Lower leg skin (tissue), 3 donors: ENCODE results near the gene JPH2.

Experiments used
- CTCF ChIP-seq, 3 donors: fragments of 450-650 bp; IDR thresholded peaks; one replicate each; pipeline ENCODE4 v1.5.1; 2016; ENCODE audit warnings: antibody characterized with exemption in 3 of 3, mild to moderate bottlenecking in 3 of 3, moderate library complexity in 2 of 3
- POLR2A ChIP-seq, 2 donors: fragments of 450-650 bp; IDR thresholded peaks; one replicate each; pipeline ENCODE4 v1.6.1; 2016 to 2017; ENCODE audit warnings: antibody characterized with exemption in 2 of 2, mild to moderate bottlenecking in 1 of 2, moderate library complexity in 1 of 2

- TF ChIP-seq CTCF (IDR thresholded peaks at IDR 0.05) (no peak), POLR2A (IDR thresholded peaks at IDR 0.05) (no peak)
These were observed 112.5 kb downstream of the JPH2 start for GRCh38 chr20:44074252-44075151.
